ENCODE results near the gene CAMTA1. TPM values are rescaled to one million over a fixed set of nuclear protein-coding genes. Genes with fewer than 3 reads are reported as not detected.

The CAMTA1 gene
- total RNA-seq, 1 donor = 56.1 TPM

GRCh38 chr1:7221826-7222694, 436.8 kb downstream of the CAMTA1 start:
- DNase-seq (ENCODE audit: low read depth) = no peak
- no peak overlapping the region for H3K4me3 ChIP-seq (ENCODE audit: low read depth, low read length)
- TF ChIP-seq CTCF (IDR thresholded peaks at IDR 0.05; ENCODE audit: insufficient read depth, low read depth, low read length) = no peak

GRCh38 chr1:7222695-7223015, 437.4 kb downstream of the CAMTA1 start:
- TF ChIP-seq CTCF (IDR thresholded peaks at IDR 0.05; ENCODE audit: insufficient read depth, low read depth, low read length) = no peak
- H3K4me3 ChIP-seq (ENCODE audit: low read depth, low read length) = no peak overlapping the region
- no peak for DNase-seq (ENCODE audit: low read depth)

GRCh38 chr1:7223334-7224080, 438.3 kb downstream of the CAMTA1 start:
- no peak for TF ChIP-seq CTCF (IDR thresholded peaks at IDR 0.05; ENCODE audit: insufficient read depth, low read depth, low read length)
- no peak overlapping the region for H3K4me3 ChIP-seq (ENCODE audit: low read depth, low read length)
- DNase-seq (ENCODE audit: low read depth) = peak; percentile 46

- no peak for TF ChIP-seq CTCF (IDR thresholded peaks at IDR 0.05; ENCODE audit: insufficient read depth, low read depth, low read length)
- no peak overlapping the region for H3K4me3 ChIP-seq (ENCODE audit: low read depth, low read length)
- no peak for DNase-seq (ENCODE audit: low read depth)
Measured at GRCh38 chr1:7224081-7224534, 438.9 kb downstream of the CAMTA1 start.

- no peak overlapping the region for H3K4me3 ChIP-seq (ENCODE audit: low read depth, low read length)
- DNase-seq (ENCODE audit: low read depth) = peak; percentile 10
- TF ChIP-seq CTCF (IDR thresholded peaks at IDR 0.05; ENCODE audit: insufficient read depth, low read depth, low read length) = peak; percentile 23
Measured at GRCh38 chr1:7224644-7225043, 439.4 kb downstream of the CAMTA1 start.

GRCh38 chr1:7225711-7226505, 440.7 kb downstream of the CAMTA1 start:
- no peak for DNase-seq (ENCODE audit: low read depth)
- no peak overlapping the region for H3K4me3 ChIP-seq (ENCODE audit: low read depth, low read length)
- no peak for TF ChIP-seq CTCF (IDR thresholded peaks at IDR 0.05; ENCODE audit: insufficient read depth, low read depth, low read length)

All from fibroblast of villous mesenchyme (primary cell).